OCI-M1 (cell line): ENCODE data around the gene KHDRBS2.

Experiments used
- DNase-seq: peaks from one replicate; lab custom pipeline; 2025; lab: John Stamatoyannopoulos, UW

The KHDRBS2 gene

DNA sequence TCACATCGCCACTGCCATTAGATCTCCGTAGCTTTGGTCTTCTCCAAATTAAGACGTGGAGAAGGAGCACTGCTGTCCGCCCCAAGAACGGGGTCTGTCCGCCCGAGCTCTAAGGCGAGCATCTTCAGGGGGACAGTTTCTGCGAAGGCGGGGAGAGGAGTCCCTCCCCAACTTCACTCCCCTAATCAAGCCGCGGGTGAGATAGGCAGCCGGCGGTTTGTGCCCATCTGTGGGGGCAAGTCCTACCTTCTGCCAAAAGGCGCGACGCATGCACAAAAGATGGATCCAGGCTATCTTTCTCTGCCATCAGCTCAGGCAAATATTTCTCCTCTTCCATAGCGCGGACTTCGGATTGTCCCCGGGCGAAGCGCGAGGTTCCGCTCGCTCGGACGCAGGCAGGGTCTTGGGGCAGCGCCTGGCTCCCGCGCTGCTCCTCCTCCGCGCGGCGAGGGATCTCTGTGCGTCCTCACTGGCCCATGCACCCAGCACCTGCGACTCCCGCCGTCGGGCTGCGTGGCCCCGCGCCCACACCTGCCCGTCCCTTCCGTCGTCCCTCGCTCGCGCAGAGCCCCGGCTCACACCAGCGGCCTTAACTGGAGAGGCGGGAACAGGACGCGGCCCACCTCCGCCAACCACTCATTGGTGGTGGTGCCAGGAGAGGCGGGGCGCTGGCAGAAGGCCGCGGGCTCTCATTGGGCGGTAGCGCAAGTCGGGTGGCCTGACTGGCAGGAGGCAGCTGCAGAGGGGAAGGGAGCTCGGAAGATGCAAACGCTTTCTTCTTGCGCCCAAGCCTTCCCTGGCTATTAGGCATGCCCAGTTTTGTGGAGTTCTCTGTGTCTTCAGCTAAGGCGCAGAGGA lies at the start of gene KHDRBS2:
TSS of gene KHDRBS2 (minus strand) at position 614 of the 858 bp plus-strand sequence.
- DNase-seq = peak; percentile 85

DNA sequence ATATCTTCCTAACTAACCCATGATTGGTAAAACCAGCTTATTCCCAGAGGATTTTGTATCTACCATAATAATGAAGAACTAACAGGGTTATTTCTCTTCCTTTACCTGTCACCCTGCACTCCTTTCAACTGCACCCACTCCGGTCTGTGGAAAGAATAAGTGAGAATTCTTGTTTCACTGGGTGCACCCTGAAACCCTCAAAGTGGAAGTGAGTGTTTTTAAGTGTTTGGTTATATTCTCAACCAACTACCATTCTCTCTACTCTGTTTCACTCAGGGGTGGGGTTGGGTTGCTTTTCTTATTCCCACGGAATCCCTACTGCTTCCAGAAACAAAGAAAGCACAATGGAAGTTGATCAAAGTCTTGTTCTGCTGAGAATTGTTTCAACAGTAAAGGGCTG lies 42.6 kb upstream of the KHDRBS2 start:
- DNase-seq = no peak

GRCh38 chr6:62324834-62325233 lies 38.8 kb upstream of the KHDRBS2 start:
- DNase-seq = peak; percentile 82

DNA sequence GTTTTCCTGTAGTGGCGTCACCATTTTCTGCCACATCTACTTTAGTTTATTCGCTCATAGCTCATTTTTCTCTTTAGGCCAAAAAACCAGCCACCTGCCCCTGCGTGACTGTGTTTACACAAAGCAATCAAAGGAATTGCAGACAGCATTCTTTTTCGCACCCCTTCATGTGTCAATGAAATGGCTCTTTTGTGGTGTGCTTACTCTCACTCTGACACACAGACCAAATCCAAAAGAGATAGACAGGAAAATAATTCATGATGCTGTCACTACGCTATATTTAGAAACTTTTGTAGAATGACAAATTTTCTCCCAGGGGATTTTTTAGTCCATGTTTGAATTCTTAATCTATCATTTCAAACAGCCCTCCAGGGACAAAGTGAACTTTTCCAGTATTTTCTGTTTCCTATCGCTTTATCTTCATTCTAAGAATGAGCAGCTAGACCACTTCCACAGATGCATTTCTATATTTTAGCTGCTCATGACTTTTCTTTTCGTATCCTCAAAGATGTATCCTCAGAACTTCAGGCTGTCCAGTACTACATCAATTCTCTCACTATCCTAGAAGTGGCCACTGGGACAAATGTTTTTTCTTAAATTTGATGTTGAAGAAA lies 37.9 kb upstream of the KHDRBS2 start:
- DNase-seq = no peak

- peak; percentile 81 for DNase-seq
Measured at GRCh38 chr6:62298745-62299392, 12.8 kb upstream of the KHDRBS2 start.

- no peak for DNase-seq
Measured at GRCh38 chr6:62296541-62296940, 10.5 kb upstream of the KHDRBS2 start.

DNA sequence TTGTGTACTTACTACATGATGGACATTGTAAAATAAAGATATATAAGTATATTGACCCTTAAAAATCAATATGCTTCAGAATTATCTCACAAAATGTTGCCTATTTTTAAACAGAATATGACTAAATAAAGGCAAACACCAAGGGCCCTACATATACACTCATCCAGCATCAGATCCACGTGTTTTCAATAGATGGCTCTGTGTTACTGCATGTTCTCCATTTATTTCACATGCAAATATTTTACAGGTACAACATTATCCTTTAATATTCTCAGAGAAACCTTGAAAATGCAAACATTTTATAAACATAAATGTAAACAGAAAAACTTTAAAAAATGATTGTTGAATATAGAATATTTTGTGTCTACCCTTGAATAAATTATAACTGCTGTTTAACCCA lies 2.9 kb upstream of the KHDRBS2 start:
- DNase-seq = no peak

DNA sequence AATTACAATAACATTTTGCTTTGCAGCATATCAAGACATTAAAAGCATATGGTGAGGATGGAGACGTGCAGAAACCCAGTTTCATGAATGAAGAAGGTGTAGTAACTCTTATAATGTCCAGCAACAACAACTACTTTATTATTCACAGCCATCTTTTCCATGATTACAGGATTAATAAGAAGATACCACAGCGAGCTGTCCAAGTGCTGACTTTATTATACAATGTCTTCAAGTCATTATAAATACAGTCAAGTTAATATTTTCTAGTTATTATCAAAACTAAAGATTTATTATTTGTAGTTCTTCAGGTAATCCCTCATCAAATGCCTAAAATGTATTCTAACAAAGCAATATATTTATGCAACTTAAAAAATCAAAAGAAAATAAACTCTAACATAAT lies 2.5 kb upstream of the KHDRBS2 start:
- no peak for DNase-seq

DNA sequence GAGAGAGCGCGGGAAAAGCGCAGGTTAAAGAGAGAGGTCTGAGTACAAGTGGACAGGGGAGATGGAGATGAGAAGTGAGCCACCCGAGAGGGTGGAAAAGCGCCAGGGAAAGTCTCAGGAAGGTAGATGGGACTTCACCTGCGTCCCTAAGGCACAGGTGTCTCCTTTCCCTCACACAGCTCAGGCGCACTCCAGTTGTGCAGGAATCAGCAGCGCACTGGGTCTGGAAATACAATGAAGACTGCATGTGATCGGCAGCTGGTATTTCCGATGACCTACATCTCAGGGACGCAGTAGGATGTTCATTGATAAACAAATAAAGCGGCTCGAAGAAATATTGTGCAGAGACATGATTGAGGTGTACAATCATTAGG lies 432 bp upstream of the KHDRBS2 start:
- no peak for DNase-seq

GRCh38 chr6:62284725-62285124 lies 1.3 kb downstream of the KHDRBS2 start:
- DNase-seq = no peak

- DNase-seq = peak; percentile 81
Measured at GRCh38 chr6:62283796-62284411, 2.1 kb downstream of the KHDRBS2 start.

- DNase-seq = no peak
Measured at GRCh38 chr6:62283365-62283764, 2.7 kb downstream of the KHDRBS2 start.

- DNase-seq = no peak
Measured at GRCh38 chr6:62280099-62280498, 5.9 kb downstream of the KHDRBS2 start.

DNA sequence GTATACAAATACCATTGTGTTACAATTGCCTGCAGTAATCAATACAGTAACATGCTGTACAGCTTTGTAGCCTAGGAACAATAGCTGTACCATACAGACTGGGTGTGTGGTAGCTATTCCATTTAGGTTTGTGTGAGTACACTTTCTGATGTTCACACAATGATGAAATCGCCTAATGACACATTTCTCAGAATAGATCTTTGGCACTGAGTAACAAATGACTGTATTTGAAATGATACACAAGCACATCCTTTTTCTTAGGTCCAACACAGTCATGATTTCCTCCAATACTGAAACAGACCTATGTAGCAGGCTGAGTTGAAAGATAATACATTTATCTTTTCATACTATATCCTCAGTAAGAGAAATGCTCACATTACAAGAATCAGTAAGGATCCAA lies 13.9 kb downstream of the KHDRBS2 start:
- DNase-seq = no peak

DNA sequence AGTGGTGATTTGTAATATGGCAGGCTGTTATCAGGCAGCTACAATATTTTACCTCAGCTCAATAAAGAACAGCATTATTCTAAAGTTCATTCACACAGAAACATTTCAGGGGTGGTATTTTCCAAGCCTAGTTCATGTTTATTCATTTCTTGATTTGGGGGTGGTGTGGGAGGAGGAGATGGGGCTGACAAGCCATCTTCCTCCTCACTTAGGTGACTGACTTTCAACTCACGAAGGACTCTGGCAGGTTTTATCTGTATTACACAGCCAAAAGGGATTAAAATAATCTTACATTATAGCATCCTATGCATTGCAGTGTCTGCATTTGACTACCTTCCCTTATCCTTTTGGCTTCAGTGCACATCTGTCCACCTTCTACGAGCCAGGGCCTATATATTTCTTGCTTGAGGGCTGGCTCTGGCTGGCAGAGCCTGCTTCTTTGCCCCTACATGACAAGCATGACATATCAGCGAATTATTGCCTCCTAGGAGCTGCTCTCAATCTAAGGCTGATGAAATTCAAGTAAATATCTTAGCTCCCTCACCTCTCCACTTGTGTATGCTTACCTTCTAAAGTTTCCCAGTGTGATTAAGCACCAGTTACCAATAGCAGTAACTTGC lies 20.0 kb downstream of the KHDRBS2 start:
- peak; percentile 31 for DNase-seq

DNA sequence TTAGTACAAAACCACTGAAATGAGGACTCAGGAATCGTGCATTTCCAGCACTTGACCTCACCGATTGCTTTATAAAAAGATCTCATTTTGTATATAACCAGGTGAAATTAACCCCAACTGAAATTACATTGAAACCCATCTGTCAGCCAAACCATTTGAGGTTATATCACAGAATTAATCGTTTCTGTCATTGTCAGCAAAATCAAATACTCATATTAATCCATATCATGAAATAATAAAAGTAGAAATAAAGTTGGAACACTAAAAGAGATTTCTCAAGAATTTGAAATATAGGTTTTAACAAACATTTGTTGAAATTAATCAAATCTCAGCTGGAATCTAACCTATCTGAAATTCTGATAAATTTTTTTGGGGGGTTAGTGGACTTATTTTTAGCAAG lies 23.7 kb downstream of the KHDRBS2 start:
- DNase-seq = no peak

- no peak for DNase-seq
Measured at GRCh38 chr6:62246087-62246486, 39.9 kb downstream of the KHDRBS2 start.

DNA sequence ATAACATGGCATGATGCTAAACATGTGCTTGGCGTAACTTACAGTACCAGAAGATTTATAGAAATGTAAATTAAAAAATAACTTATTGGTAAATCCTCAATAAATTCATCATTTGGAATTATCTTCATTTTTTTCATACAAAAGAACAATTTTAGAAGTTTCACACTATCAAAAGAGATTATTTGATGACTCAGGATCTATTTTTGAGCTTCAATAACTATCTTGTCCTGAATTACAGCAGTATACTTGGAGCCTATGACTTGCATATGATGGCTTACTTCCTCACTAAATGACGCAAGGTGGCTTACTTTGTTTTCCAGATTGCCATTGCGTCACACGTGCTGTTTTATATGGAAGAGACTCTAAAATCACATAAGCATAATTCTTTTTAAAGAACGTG lies 49.2 kb downstream of the KHDRBS2 start:
- DNase-seq = no peak

DNA sequence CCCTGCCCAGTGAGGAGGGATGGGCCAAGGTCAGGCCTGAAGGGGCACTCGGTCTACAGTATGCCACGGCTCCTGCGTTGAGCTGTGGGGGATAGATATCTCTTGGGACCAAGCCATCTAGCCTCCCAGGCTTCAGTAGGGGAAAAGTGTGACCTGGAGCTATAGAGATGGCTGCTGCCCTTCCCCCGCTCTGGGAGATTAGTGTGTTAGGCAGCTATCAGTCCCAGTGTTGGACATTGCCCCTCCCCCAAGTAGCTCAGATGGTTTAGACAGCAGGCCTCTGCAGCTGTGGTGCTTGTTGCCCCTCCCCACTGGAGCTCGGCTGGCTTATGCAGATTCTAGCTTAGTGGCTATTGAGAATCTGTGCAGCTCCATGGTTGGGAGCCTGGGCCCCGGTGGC lies 56.8 kb downstream of the KHDRBS2 start:
- peak; percentile 53 for DNase-seq

- no peak for DNase-seq
Measured at GRCh38 chr6:62217866-62218265, 68.2 kb downstream of the KHDRBS2 start.

- no peak for DNase-seq
Measured at GRCh38 chr6:62202078-62202477, 83.9 kb downstream of the KHDRBS2 start.

- no peak for DNase-seq
Measured at GRCh38 chr6:62192593-62192992, 93.4 kb downstream of the KHDRBS2 start.
